K562 (cell line): Measurements from ENCODE around the gene HCAR1. TPM values are rescaled to one million over a fixed set of nuclear protein-coding genes. Genes with fewer than 3 reads are reported as not detected.

Experiments used
- BRF1 ChIP-seq: IDR thresholded peaks from 3 replicates; pipeline ENCODE4 v1.6.1; 2011; ENCODE audit warnings: borderline replicate concordance, mild to moderate bottlenecking; ENCODE audit not compliant: insufficient read length; ENCODE audit errors: extremely low read depth
- CSDE1 ChIP-seq, 2 experiments: fragments of 450-650 bp; IDR thresholded peaks; 2 replicates each; pipeline ENCODE4 v1.6.1; 2016; ENCODE audit warnings: mild to moderate bottlenecking in 1 of 2
- ESRRB ChIP-seq: fragments of 250-450 bp; sonication (Bioruptor Pico); IDR thresholded peaks from 2 replicates; pipeline ENCODE4 v1.5.0; 2020; ENCODE audit warnings: mild to moderate bottlenecking, moderate library complexity, borderline replicate concordance
- FOS ChIP-seq: IDR thresholded peaks from 3 replicates; pipeline ENCODE4 v1.6.1; 2011; ENCODE audit not compliant: insufficient read length; ENCODE audit errors: extremely low read depth
- HNRNPLL ChIP-seq: fragments of 200-400 bp; formaldehyde crosslinking; IDR thresholded peaks from 2 replicates; pipeline ENCODE4 v1.6.1; 2017; ENCODE audit warnings: low read length, low read depth, mild to moderate bottlenecking; ENCODE audit not compliant: poor library complexity, severe bottlenecking
- MLLT1 ChIP-seq, 2 experiments: fragments of 450-650 bp; IDR thresholded peaks; 2 replicates each; pipeline ENCODE4 v1.6.1; 2016
- TFAP4 ChIP-seq: sonication (generic); formaldehyde crosslinking; IDR thresholded peaks from 2 replicates; pipeline ENCODE4 v1.8.0; 2022; ENCODE audit warnings: missing genetic modification reagents, mild to moderate bottlenecking, moderate library complexity, borderline replicate concordance
- VEZF1 ChIP-seq: fragments of 200-800 bp; sonication (Bioruptor generic); IDR thresholded peaks from 2 replicates; pipeline ENCODE4 v1.6.1; 2017; ENCODE audit warnings: missing genetic modification characterization, missing compliant biosample characterization
- ZBTB17 ChIP-seq: fragments of 450-650 bp; formaldehyde crosslinking; IDR thresholded peaks from 2 replicates; pipeline ENCODE4 v1.4.0; 2020; ENCODE audit warnings: mild to moderate bottlenecking
- ZNF134 ChIP-seq: fragments of 250-450 bp; sonication (Bioruptor Pico); conservative IDR thresholded peaks from 2 replicates; pipeline ENCODE4 v1.4.0; 2020
- ZNF280B ChIP-seq: fragments of 250-450 bp; sonication (Bioruptor Pico); IDR thresholded peaks from 2 replicates; pipeline ENCODE4 v1.5.1; 2021; ENCODE audit warnings: mild to moderate bottlenecking
- ZNF395 ChIP-seq: fragments of 200-800 bp; sonication (Bioruptor generic); IDR thresholded peaks from 2 replicates; pipeline ENCODE4 v1.6.1; 2017; ENCODE audit warnings: missing genetic modification characterization, missing compliant biosample characterization
- ZNF609 ChIP-seq: sonication (generic); formaldehyde crosslinking; IDR thresholded peaks from 2 replicates; pipeline ENCODE4 v1.8.1; 2023; ENCODE audit warnings: missing genetic modification reagents, mild to moderate bottlenecking, borderline replicate concordance
- ZNF830 ChIP-seq: fragments of 250-450 bp; sonication (Bioruptor Pico); IDR thresholded peaks from 2 replicates; pipeline ENCODE4 v1.5.0; 2021; ENCODE audit warnings: mild to moderate bottlenecking
- polyA plus RNA-seq, 8 experiments: library from polyadenylated mRNA; depleted of rRNA in 4 of 8; stranded (reverse) in 5 of 8; unstranded in 3 of 8; fragments of >200 nt; fragmentation: Nextera tagmentation in 2 of 8; fragmentation: Illumina TruSeq in 1 of 8; extraction: Ambion mirVana in 2 of 8; extraction: Trizol in 1 of 8; gene quantifications; 2 replicates each; pipeline versions ENCODE4 v1.2.1 to v1.2.3, GENCODE V29; 2011 to 2014; ENCODE audit warnings: inconsistent platforms in 1 of 8, missing spikeins in 1 of 8
- total RNA-seq, 7 experiments: library from RNA; depleted of rRNA in 6 of 7; stranded (reverse); fragments of >200 nt in 6 of 7; fragmentation: Illumina TruSeq in 2 of 7; extraction: Trizol in 2 of 7; gene quantifications; 2 replicates each; pipeline versions ENCODE4 v1.2.1 to v1.2.3, GENCODE V29; 2011 to 2021; ENCODE audit warnings: low replicate concordance in 1 of 7

The HCAR1 gene
- total and polyA plus RNA-seq, 9 of the 15 experiments (the other 6 are each of a cell fraction or from before 2014, with no cell fraction given): not detected

GRCh38 chr12:122752464-122753318 is 22.0 kb upstream of the HCAR1 start, which contains the start of gene DENR (continued):
- peak; percentile 97 for TF ChIP-seq TFAP4 (CRISPR knock-in tag)
- peak; percentile 1 for TF ChIP-seq FOS
- TF ChIP-seq CSDE1 (IDR thresholded peaks at IDR 0.05): no peak
- no peak for TF ChIP-seq ESRRB (CRISPR knock-in tag)
- peak; percentile 42 to 57; a peak in 1 of 4 replicates for TF ChIP-seq MLLT1 (IDR thresholded peaks at IDR 0.05)
- TF ChIP-seq ZNF395 (CRISPR knock-in tag): peak; percentile 86
- peak; percentile 62; the same call in 1 of the 2 replicates for TF ChIP-seq VEZF1 (CRISPR knock-in tag)
- no peak for TF ChIP-seq ZNF609 (CRISPR knock-in tag)
- TF ChIP-seq HNRNPLL: peak; percentile 97
- no peak; the same call in 1 of the 2 replicates for TF ChIP-seq ZNF830 (CRISPR knock-in tag)
- TF ChIP-seq BRF1: no peak
- TF ChIP-seq ZBTB17 (CRISPR knock-in tag): no peak
- TF ChIP-seq ZNF134 (CRISPR knock-in tag): no peak
- no peak for TF ChIP-seq ZNF280B (CRISPR knock-in tag)
